Amniotic epithelial cell (primary cell): ENCODE measurements around the gene FBXO48.

Experiments used
- DNase-seq: peaks from one replicate; pipeline ENCODE4 v3.0.0-alpha.2; 2010; ENCODE audit warnings: low read depth

Gene FBXO48

GRCh38 chr2:68467077-68467960, at the start of gene FBXO48, which contains the start of gene APLF:
FBXO48 (minus strand) TSS chr2:68467294; CDS start chr2:68465145, 2,149 bp downstream.
APLF (plus strand) TSS chr2:68467585; CDS start chr2:68467732, 147 bp downstream.
- peak; percentile 99 for DNase-seq

GRCh38 chr2:68516051-68516955, 49.2 kb upstream of the FBXO48 start:
- no peak for DNase-seq

GRCh38 chr2:68514316-68514929, 47.3 kb upstream of the FBXO48 start:
- DNase-seq = no peak

GRCh38 chr2:68512966-68513365, 45.9 kb upstream of the FBXO48 start:
- DNase-seq = no peak

GRCh38 chr2:68512326-68512725, 45.2 kb upstream of the FBXO48 start:
- DNase-seq = no peak

GRCh38 chr2:68506170-68506569, 39.1 kb upstream of the FBXO48 start:
- DNase-seq = no peak

- no peak for DNase-seq
These were observed 38.6 kb upstream of the FBXO48 start for GRCh38 chr2:68505603-68506159.

GRCh38 chr2:68501768-68502167, 34.7 kb upstream of the FBXO48 start:
- DNase-seq = no peak

- no peak for DNase-seq
These were observed 33.6 kb upstream of the FBXO48 start for GRCh38 chr2:68500649-68501048.

- no peak for DNase-seq
These were observed 32.0 kb upstream of the FBXO48 start for GRCh38 chr2:68499133-68499532.

GRCh38 chr2:68491582-68491981, 24.5 kb upstream of the FBXO48 start:
- DNase-seq = no peak

GRCh38 chr2:68489282-68489681, 22.2 kb upstream of the FBXO48 start:
- DNase-seq = no peak

- peak; percentile 57 for DNase-seq
These were observed 21.5 kb upstream of the FBXO48 start for GRCh38 chr2:68488605-68489004.

- DNase-seq = peak; percentile 47
These were observed 20.8 kb upstream of the FBXO48 start for GRCh38 chr2:68487773-68488355.

- no peak for DNase-seq
These were observed 15.9 kb upstream of the FBXO48 start for GRCh38 chr2:68483011-68483410.

- DNase-seq = peak; percentile 12
These were observed 15.3 kb upstream of the FBXO48 start for GRCh38 chr2:68482296-68482820.

GRCh38 chr2:68478688-68479087, 11.6 kb upstream of the FBXO48 start:
- DNase-seq = no peak

GRCh38 chr2:68476454-68476853, 9.4 kb upstream of the FBXO48 start:
- no peak for DNase-seq

GRCh38 chr2:68475576-68475975, 8.5 kb upstream of the FBXO48 start:
- peak; percentile 26 for DNase-seq

GRCh38 chr2:68475110-68475509, 8.0 kb upstream of the FBXO48 start:
- DNase-seq = peak; percentile 15

GRCh38 chr2:68472796-68473414, 5.8 kb upstream of the FBXO48 start:
- DNase-seq = no peak
